HepG2 (cell line): ENCODE data around the gene NDUFAF5. TPM values are rescaled to one million over a fixed set of nuclear protein-coding genes. Genes with fewer than 3 reads are reported as not detected.
A peak's percentile ranks its signal among the peaks of the same experiment; 100 is the strongest.

Experiments used
- DPF2 ChIP-seq: sonication (generic); formaldehyde crosslinking; IDR thresholded peaks from 2 replicates; pipeline ENCODE4 v1.4.0; 2020; ENCODE audit warnings: mild to moderate bottlenecking, low read depth, missing genetic modification reagents, borderline replicate concordance
- EEA1 ChIP-seq: sonication (generic); formaldehyde crosslinking; IDR thresholded peaks from 2 replicates; pipeline ENCODE4 v1.5.1; 2020; ENCODE audit warnings: mild to moderate bottlenecking, missing genetic modification reagents, borderline replicate concordance
- FOXP4 ChIP-seq: sonication (generic); formaldehyde crosslinking; IDR thresholded peaks from 2 replicates; pipeline ENCODE4 v1.4.0; 2020; ENCODE audit warnings: missing genetic modification reagents
- GLMP ChIP-seq: sonication (generic); formaldehyde crosslinking; IDR thresholded peaks from 2 replicates; pipeline ENCODE4 v1.9.0; 2021; ENCODE audit warnings: missing genetic modification reagents, mild to moderate bottlenecking, borderline replicate concordance
- GPN1 ChIP-seq: sonication (generic); formaldehyde crosslinking; IDR thresholded peaks from 2 replicates; pipeline ENCODE4 v1.5.1; 2020; ENCODE audit warnings: missing genetic modification reagents, borderline replicate concordance
- HES4 ChIP-seq: sonication (generic); formaldehyde crosslinking; IDR thresholded peaks from 2 replicates; pipeline ENCODE4 v1.9.0; 2021; ENCODE audit warnings: mild to moderate bottlenecking, missing genetic modification reagents, borderline replicate concordance
- KDM4B ChIP-seq: sonication (generic); formaldehyde crosslinking; IDR thresholded peaks from 2 replicates; pipeline ENCODE4 v1.4.0; 2020; ENCODE audit warnings: missing genetic modification reagents
- KLF9 ChIP-seq: IDR thresholded peaks from 2 replicates; pipeline ENCODE4 v1.6.1; 2016; ENCODE audit warnings: low read depth
- PREB ChIP-seq: sonication (generic); formaldehyde crosslinking; IDR thresholded peaks from 2 replicates; pipeline ENCODE4 v1.4.0; 2020; ENCODE audit warnings: missing genetic modification reagents
- ZBTB25 ChIP-seq: IDR thresholded peaks from 2 replicates; pipeline ENCODE4 v1.6.1; 2018; ENCODE audit warnings: missing genetic modification reagents
- ZC3H13 ChIP-seq: sonication (generic); formaldehyde crosslinking; IDR thresholded peaks from 2 replicates; pipeline ENCODE4 v1.8.1; 2023; ENCODE audit warnings: mild to moderate bottlenecking, missing genetic modification reagents, moderate library complexity
- ZFP1 ChIP-seq: IDR thresholded peaks from 2 replicates; pipeline ENCODE4 v1.6.1; 2016
- ZFYVE20 ChIP-seq: sonication (generic); formaldehyde crosslinking; IDR thresholded peaks from 2 replicates; pipeline ENCODE4 v1.8.0; 2023; ENCODE audit warnings: low read depth, mild to moderate bottlenecking, moderate library complexity, missing genetic modification reagents, borderline replicate concordance
- ZNF138 ChIP-seq: sonication (generic); formaldehyde crosslinking; IDR thresholded peaks from 2 replicates; pipeline ENCODE4 v1.5.0; 2020; ENCODE audit warnings: mild to moderate bottlenecking, low read depth, missing genetic modification reagents
- ZNF232 ChIP-seq: sonication (generic); formaldehyde crosslinking; IDR thresholded peaks from 2 replicates; pipeline ENCODE4 v1.4.0; 2020; ENCODE audit warnings: missing genetic modification reagents, borderline replicate concordance
- ZNF530 ChIP-seq: sonication (generic); formaldehyde crosslinking; IDR thresholded peaks from 2 replicates; pipeline ENCODE4 v1.5.0; 2020; ENCODE audit warnings: low read depth, mild to moderate bottlenecking, missing genetic modification reagents
- ZNF580 ChIP-seq: IDR thresholded peaks from 2 replicates; pipeline ENCODE4 v1.6.1; 2016; ENCODE audit warnings: low read depth, borderline replicate concordance
- ZNF660 ChIP-seq: sonication (generic); formaldehyde crosslinking; IDR thresholded peaks from 2 replicates; pipeline ENCODE4 v1.5.1; 2020; ENCODE audit warnings: mild to moderate bottlenecking, low read depth, missing genetic modification reagents, borderline replicate concordance
- ZNF7 ChIP-seq: IDR thresholded peaks from 2 replicates; pipeline ENCODE4 v1.6.1; 2016; ENCODE audit warnings: missing biosample characterization, missing genetic modification reagents
- ZNF747 ChIP-seq: sonication (generic); formaldehyde crosslinking; IDR thresholded peaks from 2 replicates; pipeline ENCODE4 v1.8.1; 2023; ENCODE audit warnings: missing genetic modification reagents, mild to moderate bottlenecking, borderline replicate concordance
- ZSCAN12 ChIP-seq: sonication (generic); formaldehyde crosslinking; IDR thresholded peaks from 2 replicates; pipeline ENCODE4 v1.9.0; 2021; ENCODE audit warnings: mild to moderate bottlenecking, missing genetic modification reagents
- polyA plus RNA-seq, 8 experiments: library from polyadenylated mRNA; depleted of rRNA in 3 of 8; stranded (reverse) in 7 of 8; unstranded in 1 of 8; fragments of >200 nt; fragmentation: Illumina TruSeq in 4 of 8; extraction: Trizol in 4 of 8; gene quantifications; 2 replicates each; pipeline versions ENCODE4 v1.2.1 to v1.2.3, GENCODE V29; 2011 to 2016; ENCODE audit warnings: low read depth in 4 of 8, missing spikeins in 1 of 8, mixed read lengths in 1 of 8; ENCODE audit not compliant: insufficient read depth in 1 of 8
- total RNA-seq, 5 experiments: library from RNA; depleted of rRNA; stranded (reverse); fragments of >200 nt; fragmentation: Illumina TruSeq; extraction: Trizol; gene quantifications; 2 replicates each; pipeline ENCODE4 v1.2.3, GENCODE V29; 2016; ENCODE audit warnings: low read depth in 1 of 5

The NDUFAF5 gene
- total and polyA plus RNA-seq, 2 of the 13 experiments (the other 11 are each of a cell fraction or from before 2014, with no cell fraction given): 23.1 to 66.7 TPM

GRCh38 chr20:13784893-13785715, at the start of gene NDUFAF5, which contains the start of gene ESF1 (continued):
- TF ChIP-seq GLMP (CRISPR knock-in tag): no peak
- TF ChIP-seq ZNF138: peak; percentile 99
- peak; percentile 89; the same call in 1 of the 2 replicates for TF ChIP-seq ZC3H13
- TF ChIP-seq HES4 (CRISPR knock-in tag): 0 out of 2 replicates have a peak, but pooled peaks have one; percentile 92
- peak; percentile 70; the same call in 1 of the 2 replicates for TF ChIP-seq PREB (CRISPR knock-in tag)
- peak; percentile 99; the same call in 1 of the 2 replicates for TF ChIP-seq ZNF747 (CRISPR knock-in tag)
- peak; percentile 96 for TF ChIP-seq KLF9 (CRISPR knock-in tag)
- no peak for TF ChIP-seq ZNF530 (CRISPR knock-in tag)
- TF ChIP-seq DPF2 (CRISPR knock-in tag): peak; percentile 68; the same call in 1 of the 2 replicates
- TF ChIP-seq ZNF660 (CRISPR knock-in tag): 0 out of 2 replicates have a peak, but pooled peaks have one; percentile 76
- peak; percentile 98; the same call in 1 of the 2 replicates for TF ChIP-seq EEA1 (CRISPR knock-in tag)
- TF ChIP-seq ZFP1 (CRISPR knock-in tag): peak; percentile 75
- TF ChIP-seq ZSCAN12 (CRISPR knock-in tag): peak; percentile 60; the same call in 1 of the 2 replicates
- TF ChIP-seq FOXP4: peak; percentile 81
- no peak for TF ChIP-seq ZFYVE20 (CRISPR knock-in tag)
- TF ChIP-seq ZBTB25: peak; percentile 96
- TF ChIP-seq ZNF232 (CRISPR knock-in tag): peak; percentile 89
- TF ChIP-seq KDM4B: peak; percentile 90
- TF ChIP-seq ZNF7 (CRISPR knock-in tag): no peak
- TF ChIP-seq ZNF580 (CRISPR knock-in tag): peak; percentile 96
- TF ChIP-seq GPN1 (CRISPR knock-in tag): no peak
